ENCODE data around the gene ZNF584. TPM values are rescaled to one million over a fixed set of nuclear protein-coding genes. Genes with fewer than 3 reads are reported as not detected.

ZNF584 gene
- total RNA-seq, 1 donor from 2014 or later = 18.2 TPM

- peaks cover 15% of the 10 kb centered on the region for H3K4me1 Mint-ChIP-seq (ENCODE audit: unreplicated experiment)
- H3K4me3 Mint-ChIP-seq = peak overlapping the region; percentile 25
- no peak for TF ChIP-seq CTCF (conservative IDR thresholded peaks at IDR 0.05)
- no peak overlapping the region for H3K27ac Mint-ChIP-seq
- no peak for DNase-seq (ENCODE audit: extremely low spot score, unreplicated experiment)
- peaks cover 19% of the 10 kb centered on the region for H3K27me3 Mint-ChIP-seq
- peaks cover 21% of the 10 kb centered on the region for H3K36me3 Mint-ChIP-seq
- H3K9me3 Mint-ChIP-seq = no peaks in the 10 kb centered on the region
These were observed 11.5 kb upstream of the ZNF584 start for GRCh38 chr19:58396691-58397532.

- no peak overlapping the region for H3K27ac Mint-ChIP-seq
- H3K9me3 Mint-ChIP-seq = no peaks in the 10 kb centered on the region
- peaks cover 15% of the 10 kb centered on the region for H3K4me1 Mint-ChIP-seq (ENCODE audit: unreplicated experiment)
- no peak for TF ChIP-seq CTCF (conservative IDR thresholded peaks at IDR 0.05)
- H3K27me3 Mint-ChIP-seq = peaks cover 19% of the 10 kb centered on the region
- DNase-seq (ENCODE audit: extremely low spot score, unreplicated experiment) = no peak
- no peak overlapping the region for H3K4me3 Mint-ChIP-seq
- H3K36me3 Mint-ChIP-seq = peaks cover 21% of the 10 kb centered on the region
These were observed 10.9 kb upstream of the ZNF584 start for GRCh38 chr19:58397533-58398037.

- H3K9me3 Mint-ChIP-seq = no peaks in the 10 kb centered on the region
- peaks cover 19% of the 10 kb centered on the region for H3K27me3 Mint-ChIP-seq
- no peak overlapping the region for H3K4me3 Mint-ChIP-seq
- H3K27ac Mint-ChIP-seq = no peak overlapping the region
- TF ChIP-seq CTCF (conservative IDR thresholded peaks at IDR 0.05) = no peak
- H3K4me1 Mint-ChIP-seq (ENCODE audit: unreplicated experiment) = peaks cover 15% of the 10 kb centered on the region
- peaks cover 17% of the 10 kb centered on the region for H3K36me3 Mint-ChIP-seq
- no peak for DNase-seq (ENCODE audit: extremely low spot score, unreplicated experiment)
These were observed 10.4 kb upstream of the ZNF584 start for GRCh38 chr19:58398087-58398486.

GRCh38 chr19:58398545-58398944 lies 9.9 kb upstream of the ZNF584 start:
- Mint-ChIP-seq H3K27ac (no peak overlapping the region), H3K9me3 (no peaks in the 10 kb centered on the region), H3K36me3 (peaks cover 16% of the 10 kb centered on the region), H3K27me3 (peaks cover 19% of the 10 kb centered on the region), H3K4me3 (no peak overlapping the region), H3K4me1 (ENCODE audit: unreplicated experiment) (peaks cover 15% of the 10 kb centered on the region)
- TF ChIP-seq CTCF (conservative IDR thresholded peaks at IDR 0.05) = no peak
- DNase-seq (ENCODE audit: extremely low spot score, unreplicated experiment) = no peak

- Mint-ChIP-seq H3K4me1 (ENCODE audit: unreplicated experiment) (peaks cover 12% of the 10 kb centered on the region), H3K36me3 (peaks cover 5% of the 10 kb centered on the region), H3K4me3 (peak overlapping the region; percentile 51), H3K27me3 (peaks cover 19% of the 10 kb centered on the region), H3K9me3 (no peaks in the 10 kb centered on the region), H3K27ac (peak overlapping the region; percentile 68)
- no peak for TF ChIP-seq CTCF (conservative IDR thresholded peaks at IDR 0.05)
- no peak for DNase-seq (ENCODE audit: extremely low spot score, unreplicated experiment)
These were observed 8.5 kb upstream of the ZNF584 start for GRCh38 chr19:58399903-58400302.

Data from type B pancreatic cell (in vitro differentiated cells).